Forelimb muscle (tissue), 1 donor: Measurements from ENCODE around the gene IRF3. TPM values are rescaled to one million over a fixed set of nuclear protein-coding genes. Genes with fewer than 3 reads are reported as not detected.

Experiments used
- DNase-seq: peaks from one replicate; pipeline ENCODE4 v3.0.0-alpha.2; 2013; ENCODE audit warnings: low read depth
- polyA plus RNA-seq: library from polyadenylated mRNA; unstranded; fragments of 120-200 nt; gene quantifications from one replicate; pipeline ENCODE4 v1.2.1, GENCODE V29; 2013; ENCODE audit not compliant: insufficient read length

The IRF3 gene
- polyA plus RNA-seq, 1 donor = 33.2 TPM

GRCh38 chr19:49669516-49669915 is 3.9 kb upstream of the IRF3 start:
- DNase-seq = no peak

DNA sequence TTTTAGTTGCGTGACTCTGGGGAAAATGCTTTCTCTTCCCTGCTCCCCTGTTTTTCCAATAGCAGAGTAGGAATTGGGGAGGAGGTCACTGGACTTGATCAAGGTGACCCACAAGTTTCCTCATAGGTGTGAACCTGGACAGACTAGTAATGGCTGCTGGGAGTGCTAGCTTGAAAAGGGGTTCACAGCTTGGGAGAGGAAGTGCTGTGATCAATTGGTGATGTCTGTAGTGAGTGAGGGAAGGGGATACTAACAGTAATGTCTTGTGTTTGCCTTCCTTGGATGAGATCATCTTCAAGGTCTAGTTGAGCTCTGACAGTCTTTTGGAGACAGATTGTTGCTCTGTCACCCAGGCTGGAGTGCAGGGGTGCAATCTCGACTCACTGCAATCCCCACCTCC is 1.8 kb upstream of the IRF3 start:
- no peak for DNase-seq

- no peak for DNase-seq
These were observed 425 bp upstream of the IRF3 start for GRCh38 chr19:49666120-49666444.

- DNase-seq = no peak
These were observed 664 bp downstream of the IRF3 start for GRCh38 chr19:49665036-49665350.

- no peak for DNase-seq
These were observed 1.3 kb downstream of the IRF3 start for GRCh38 chr19:49664171-49665035.

- no peak for DNase-seq
These were observed 2.4 kb downstream of the IRF3 start for GRCh38 chr19:49663224-49663623.

- DNase-seq = no peak
These were observed 3.6 kb downstream of the IRF3 start for GRCh38 chr19:49662011-49662410.

DNA sequence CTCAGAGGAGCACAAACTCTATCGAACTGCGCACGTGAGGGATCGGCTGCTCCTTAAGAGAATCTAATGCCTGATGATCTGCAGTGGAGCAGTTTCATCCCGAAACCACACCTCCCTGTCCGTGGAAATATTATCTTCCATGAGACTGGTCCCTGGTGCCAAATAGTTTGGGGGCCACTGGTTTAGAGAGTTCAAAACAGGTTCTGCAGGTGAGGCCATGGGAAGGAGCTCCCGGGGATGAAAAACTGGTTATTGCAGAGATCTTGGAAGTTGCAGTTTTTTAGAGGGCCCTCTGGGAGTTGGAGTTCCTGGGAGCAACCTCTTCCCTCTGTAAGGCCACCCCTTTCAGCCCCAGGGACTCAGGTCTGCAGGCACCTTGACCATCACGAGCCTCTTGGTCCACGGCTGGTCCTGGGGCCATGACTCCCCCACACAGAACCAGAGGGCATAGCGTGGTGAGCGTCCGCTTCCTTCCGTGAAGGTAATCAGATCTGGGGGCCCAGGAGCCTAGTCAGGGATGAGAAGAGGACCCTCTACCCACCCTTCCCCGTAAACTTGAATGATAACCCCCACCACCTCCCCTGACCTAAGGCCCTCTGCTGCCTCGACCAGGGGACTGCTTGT is 5.2 kb downstream of the IRF3 start:
- no peak for DNase-seq

DNA sequence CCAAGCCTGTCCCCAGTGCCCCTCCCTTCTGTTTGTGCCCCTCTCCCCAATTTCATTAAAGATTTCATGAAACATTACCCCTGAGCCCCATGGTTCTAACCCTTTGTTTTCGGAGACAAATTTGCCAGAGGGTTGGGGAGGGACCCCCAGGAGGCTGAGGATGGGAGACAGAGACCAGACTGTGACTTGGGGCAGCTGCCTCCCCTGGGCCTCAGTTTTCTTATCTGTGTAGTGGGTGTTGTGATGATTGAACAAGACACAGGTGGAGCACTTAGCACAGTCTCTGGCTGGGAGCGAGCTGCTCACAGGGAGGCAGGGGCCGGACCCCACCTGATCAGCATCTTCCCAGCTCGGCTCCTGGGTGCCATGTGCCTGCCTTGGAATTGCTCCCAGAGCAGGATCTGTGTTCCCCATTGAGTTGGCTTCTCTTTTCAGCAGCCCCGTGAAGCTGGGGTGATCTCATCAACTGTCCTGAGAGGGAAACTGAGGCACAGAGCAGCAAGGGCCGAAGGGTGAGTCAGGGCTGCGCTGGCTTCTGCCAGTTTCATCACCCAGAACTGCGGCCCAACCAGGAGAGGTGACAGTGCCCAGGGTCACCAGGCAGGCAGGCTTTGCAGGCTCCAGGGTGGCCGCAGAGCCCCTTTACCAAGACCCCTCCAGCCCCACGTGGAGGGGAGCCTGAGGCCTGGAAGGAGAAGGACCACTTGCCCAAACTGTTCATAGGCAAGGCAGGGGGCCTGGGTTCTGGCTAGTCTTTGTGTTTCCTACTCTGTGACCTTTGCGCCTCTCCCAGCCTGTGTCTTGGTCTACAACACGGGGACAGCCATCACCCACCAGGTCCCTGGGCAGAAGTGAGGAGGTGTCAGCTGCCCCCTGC is 6.9 kb downstream of the IRF3 start:
- DNase-seq = no peak

- DNase-seq = no peak
These were observed 7.5 kb downstream of the IRF3 start for GRCh38 chr19:49658139-49658517.

DNA sequence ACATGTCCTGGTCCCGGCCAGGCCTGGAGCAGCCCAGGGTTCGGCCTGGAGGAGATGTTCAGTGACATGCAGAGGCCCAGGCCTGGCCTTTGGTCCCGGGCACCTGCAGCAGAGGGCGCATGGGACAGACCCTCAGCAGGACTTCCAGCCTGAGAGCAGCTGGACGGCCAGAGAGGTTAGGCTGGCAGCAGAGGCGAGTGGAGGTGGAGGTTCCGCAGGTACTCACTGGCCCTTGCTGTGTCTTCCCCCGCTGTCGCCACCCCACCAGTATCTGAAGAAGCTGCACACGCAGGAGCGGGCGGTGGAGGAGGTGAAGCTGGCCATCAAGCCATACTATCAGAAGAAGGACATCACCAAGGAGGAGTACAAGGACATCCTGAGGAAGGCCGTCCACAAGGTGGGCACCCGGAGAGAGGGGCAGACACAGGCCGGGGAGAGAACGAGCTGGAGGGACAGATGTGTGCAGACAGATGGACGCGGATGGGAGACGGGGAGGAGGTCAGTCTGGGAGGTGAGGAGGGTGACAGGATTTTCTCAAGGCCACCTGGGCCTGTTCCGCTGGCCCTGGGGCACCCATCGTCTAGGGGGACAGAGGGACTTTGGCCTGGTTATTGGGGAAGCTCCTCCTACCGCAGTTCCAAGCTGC is 8.0 kb downstream of the IRF3 start:
- no peak for DNase-seq

DNA sequence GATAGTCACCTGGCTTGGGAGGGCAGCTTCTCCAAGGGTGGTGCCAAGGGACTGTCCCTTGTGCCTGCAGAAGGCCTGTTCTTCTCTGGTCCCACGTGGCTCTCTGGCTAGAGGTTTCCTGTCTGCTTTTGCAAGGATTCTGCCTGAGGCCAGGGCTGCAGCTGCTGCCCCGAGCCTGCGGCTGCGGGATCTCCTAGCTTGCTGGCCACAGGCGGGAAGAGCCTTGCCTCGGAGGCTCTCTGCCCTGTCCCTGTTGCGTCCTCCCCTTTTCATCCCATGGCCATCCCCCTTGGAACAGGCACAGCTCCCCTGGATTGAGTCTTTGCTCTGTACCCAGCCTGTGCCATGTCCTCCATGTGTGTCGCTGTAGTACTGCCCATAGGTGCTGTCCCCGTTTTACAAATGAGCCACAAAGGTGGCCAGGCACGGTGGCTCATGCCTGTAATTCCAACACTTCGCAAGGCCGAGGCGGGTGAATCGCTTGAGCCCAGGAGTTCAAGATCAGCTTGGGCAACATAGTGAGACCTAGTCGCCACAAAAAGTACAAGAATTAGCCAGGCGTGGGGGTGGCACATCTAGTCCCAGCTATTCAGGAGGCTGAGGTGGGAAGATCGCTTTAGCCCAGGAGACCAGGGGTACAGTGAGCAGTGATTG is 9.1 kb downstream of the IRF3 start:
- DNase-seq = no peak

DNA sequence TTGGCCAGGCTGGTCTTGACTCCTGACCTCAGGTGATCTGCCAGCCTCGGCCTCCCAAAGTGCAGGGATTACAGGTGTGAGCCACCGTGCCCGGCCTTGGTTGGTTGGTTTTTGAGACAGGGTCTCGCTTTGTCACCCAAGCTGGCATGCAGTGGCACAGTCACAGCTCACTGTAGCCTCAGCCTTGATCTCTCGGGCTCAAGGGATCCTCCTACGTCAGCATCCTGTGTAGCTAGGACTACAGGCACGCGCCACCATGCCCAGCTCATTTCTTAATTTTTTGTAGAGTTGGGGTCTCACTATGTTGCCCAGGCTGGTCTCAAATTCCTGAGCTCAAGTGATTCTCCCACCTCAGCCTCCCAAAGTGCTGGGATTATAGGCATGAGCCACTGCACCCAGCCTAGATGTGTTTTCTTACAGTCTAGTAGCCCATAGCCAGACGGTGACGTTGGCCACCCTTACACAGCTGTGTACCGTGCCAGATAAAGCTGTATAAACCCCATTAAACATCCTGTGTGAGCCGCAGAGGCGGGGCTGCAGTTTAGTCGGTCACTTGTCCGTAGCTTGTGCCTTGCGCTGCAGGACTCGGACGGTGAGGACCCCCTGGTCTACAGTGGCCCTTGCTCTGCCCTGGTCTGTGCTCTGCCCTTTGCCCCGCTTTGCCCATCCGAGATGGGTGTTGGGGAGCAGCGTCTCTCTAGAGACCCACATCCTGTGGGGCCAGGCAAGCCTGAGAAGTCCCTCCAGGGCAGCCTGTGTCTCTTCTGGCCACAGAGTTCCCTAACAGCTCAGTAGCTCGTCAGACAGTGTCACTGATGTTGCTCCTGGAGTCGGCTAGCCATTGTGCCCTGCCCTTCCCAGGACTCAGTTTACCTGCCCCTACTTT is 9.8 kb downstream of the IRF3 start:
- no peak for DNase-seq

- no peak for DNase-seq
These were observed 11.1 kb downstream of the IRF3 start for GRCh38 chr19:49654581-49654980.

DNA sequence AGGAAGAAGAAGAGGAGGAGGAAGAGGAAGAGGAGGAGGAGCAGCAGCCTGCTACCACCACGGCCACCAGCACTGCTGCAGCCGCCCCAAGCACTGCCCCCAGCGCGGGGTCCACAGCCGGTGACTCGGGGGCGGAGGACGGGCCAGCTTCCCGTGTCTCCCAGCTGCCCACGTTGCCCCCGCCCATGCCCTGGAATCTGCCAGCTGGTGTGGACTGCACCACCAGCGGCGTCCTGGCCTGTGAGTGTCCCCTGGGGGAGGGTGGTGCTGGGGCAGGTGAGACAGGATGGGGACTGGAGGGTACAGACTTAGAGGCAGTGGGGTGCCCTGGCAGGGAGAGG is 12.2 kb downstream of the IRF3 start:
- DNase-seq = no peak

GRCh38 chr19:49652551-49653465 is 12.8 kb downstream of the IRF3 start:
- no peak for DNase-seq

GRCh38 chr19:49651820-49652550 is 13.7 kb downstream of the IRF3 start:
- no peak for DNase-seq

GRCh38 chr19:49651029-49651819 is 14.4 kb downstream of the IRF3 start:
- no peak for DNase-seq
